GM12878 (cell line): ENCODE results near the gene SHC3.

Experiments used
- EZH2 ChIP-seq: IDR thresholded peaks from 2 replicates; pipeline ENCODE4 v1.6.1; 2012; ENCODE audit warnings: low read depth, mild to moderate bottlenecking, control low read depth, inconsistent platforms, low read length, borderline replicate concordance; ENCODE audit not compliant: control insufficient read depth
- SUZ12 ChIP-seq: fragments of 200-600 bp; sonication (generic); IDR thresholded peaks from one replicate; pipeline ENCODE4 v1.6.1; 2018; ENCODE audit warnings: antibody characterized with exemption, mild to moderate bottlenecking; ENCODE audit not compliant: unreplicated experiment

GRCh38 chr9:89013660-89014059, 165.0 kb downstream of the SHC3 start:
- TF ChIP-seq SUZ12: no peak
- no peak for TF ChIP-seq EZH2
